NCI-H2196 (cell line): ENCODE measurements around the gene PNPLA2.

Experiments used
- DNase-seq: peaks from one replicate; lab custom pipeline; 2025; ENCODE audit not compliant: unreplicated experiment; lab: John Stamatoyannopoulos, UW

PNPLA2 gene

GRCh38 chr11:830295-831117 lies 11.8 kb downstream of the PNPLA2 start:
- DNase-seq, result no peak

GRCh38 chr11:831118-831864 lies 12.6 kb downstream of the PNPLA2 start:
- DNase-seq, result no peak

- DNase-seq, result no peak
Observed at GRCh38 chr11:831961-832528, 13.3 kb downstream of the PNPLA2 start.

GRCh38 chr11:832529-833113 lies 13.9 kb downstream of the PNPLA2 start, which contains the start of gene CD151:
CD151 (plus strand) TSS chr11:832952; CDS start chr11:836070, 3,118 bp downstream.
- peak; percentile 69 for DNase-seq

DNA sequence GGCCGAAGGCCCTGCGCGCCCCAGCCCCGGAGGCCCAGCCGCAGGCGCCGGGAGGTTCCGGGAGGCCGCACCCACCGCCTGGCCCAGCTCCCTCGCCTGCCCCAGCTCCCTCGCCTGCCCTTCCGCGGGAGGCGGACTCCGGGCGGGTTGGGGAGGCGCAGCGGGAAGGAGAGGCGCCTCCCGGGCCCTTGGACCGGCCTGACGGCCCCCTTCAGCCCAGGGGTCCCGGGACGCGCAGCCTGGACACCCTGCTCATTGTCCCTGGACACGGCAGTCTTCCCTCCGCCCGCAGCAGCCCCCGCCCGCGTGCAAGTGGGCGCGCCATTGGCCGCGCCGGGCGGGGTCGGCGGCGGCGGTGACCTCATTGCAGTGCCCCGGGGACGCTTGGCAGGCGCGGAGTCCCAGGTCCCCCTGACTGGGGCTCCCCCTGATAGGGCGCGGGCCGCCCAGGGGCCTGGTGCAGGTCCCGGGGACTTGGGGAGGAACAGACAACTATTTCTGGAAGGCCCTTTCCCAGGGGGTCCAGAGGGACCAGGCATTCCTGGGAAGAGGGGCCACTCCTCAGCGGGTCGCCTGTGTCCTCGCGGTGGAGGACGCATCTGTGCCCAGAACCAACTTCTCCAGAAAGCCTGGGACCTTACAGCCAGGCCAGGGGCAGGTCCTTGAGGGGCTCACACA lies 14.5 kb downstream of the PNPLA2 start:
- DNase-seq, result peak; percentile 64

- DNase-seq, result no peak
Observed at GRCh38 chr11:833849-834311, 15.2 kb downstream of the PNPLA2 start.

DNA sequence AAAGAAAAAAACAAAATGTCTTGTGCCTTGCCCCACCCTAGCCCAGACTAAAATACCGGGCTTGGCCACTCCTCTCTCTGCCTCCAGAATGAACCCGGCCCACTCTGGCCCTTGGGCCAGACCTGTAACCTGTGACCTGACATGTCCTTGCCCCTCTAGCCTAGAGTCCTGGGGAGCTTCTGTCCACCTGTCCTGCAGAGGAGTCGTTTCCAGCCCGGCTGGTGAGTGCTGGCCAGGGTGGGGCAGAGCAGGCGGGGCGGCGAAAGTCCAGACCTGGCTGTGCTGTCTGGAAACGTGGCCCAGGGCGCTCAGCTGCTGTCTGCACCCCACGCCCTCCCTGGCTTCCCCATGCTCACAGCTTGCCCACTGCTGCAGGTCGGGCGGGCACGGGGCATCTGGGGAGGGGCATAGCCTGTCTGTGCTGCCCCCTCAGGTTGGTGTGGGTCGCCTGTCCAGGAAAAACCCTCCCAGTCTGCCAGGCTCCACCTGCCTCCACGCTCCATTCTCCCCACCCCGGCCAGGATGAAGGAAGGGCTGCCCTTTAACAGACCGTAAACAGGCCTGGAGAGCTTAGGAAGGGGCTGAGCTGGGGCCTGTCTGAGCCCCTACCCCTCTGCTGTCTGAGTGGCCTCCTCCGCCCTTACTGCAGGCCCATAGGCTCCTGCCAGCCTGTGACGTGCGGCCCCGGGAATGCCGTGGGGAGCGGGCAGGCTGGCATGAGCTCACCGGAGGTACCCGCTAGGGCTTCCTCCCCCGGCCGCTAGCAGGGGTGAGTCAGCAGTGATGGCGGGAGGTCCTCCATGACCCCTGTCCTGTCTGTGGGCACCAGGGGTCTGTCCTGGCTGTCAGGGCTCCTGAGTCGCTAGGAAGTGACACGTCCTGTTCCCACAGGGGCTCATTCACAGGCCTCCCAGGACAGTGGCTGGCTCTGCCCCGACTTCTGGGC lies 15.9 kb downstream of the PNPLA2 start:
- DNase-seq, result no peak

GRCh38 chr11:836274-836673 lies 17.6 kb downstream of the PNPLA2 start:
- no peak for DNase-seq

DNA sequence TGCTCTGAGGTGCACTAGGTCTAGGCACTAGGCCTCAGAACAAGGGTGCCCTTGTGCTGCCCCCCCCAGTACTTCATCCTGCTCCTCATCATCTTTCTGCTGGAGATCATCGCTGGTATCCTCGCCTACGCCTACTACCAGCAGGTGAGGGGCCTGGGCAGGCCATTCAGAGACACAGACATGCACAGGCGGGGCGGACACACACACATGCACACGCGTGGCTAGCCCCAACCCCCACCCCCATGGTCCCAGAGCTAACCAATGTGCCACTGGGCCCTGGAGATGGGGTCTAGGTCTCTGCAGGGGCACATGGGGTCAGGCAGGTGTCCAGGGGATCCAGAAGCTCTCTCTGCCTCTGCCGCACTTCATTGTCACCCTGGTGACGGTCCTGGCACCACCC lies 18.0 kb downstream of the PNPLA2 start:
- DNase-seq, result no peak

DNA sequence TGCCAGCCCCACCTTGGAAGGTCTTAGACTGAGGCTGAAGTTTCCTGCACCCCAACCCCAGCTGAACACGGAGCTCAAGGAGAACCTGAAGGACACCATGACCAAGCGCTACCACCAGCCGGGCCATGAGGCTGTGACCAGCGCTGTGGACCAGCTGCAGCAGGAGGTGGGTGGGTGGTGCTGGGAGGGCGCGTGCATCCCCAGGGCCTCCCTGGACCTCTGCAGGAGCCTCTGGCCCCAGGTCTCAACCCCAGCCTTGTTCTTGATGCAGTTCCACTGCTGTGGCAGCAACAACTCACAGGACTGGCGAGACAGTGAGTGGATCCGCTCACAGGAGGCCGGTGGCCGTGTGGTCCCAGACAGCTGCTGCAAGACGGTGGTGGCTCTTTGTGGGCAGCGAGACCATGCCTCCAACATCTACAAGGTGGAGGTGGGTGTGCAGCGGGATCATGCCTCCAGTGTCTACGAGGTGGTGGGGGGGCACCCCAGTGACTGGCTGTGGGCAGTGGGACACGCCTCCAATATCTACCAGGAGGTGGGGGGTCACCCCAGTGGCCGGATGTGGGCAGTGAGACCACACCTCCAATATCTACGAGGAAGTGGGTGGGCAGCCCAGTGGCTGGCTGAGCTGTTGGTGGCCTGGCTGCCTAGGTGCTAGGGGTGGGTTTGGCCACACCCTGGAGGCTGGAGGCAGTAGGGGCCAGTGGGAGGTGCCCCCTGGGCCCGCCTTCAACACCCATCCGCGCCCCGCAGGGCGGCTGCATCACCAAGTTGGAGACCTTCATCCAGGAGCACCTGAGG lies 18.7 kb downstream of the PNPLA2 start:
- DNase-seq, result no peak

DNA sequence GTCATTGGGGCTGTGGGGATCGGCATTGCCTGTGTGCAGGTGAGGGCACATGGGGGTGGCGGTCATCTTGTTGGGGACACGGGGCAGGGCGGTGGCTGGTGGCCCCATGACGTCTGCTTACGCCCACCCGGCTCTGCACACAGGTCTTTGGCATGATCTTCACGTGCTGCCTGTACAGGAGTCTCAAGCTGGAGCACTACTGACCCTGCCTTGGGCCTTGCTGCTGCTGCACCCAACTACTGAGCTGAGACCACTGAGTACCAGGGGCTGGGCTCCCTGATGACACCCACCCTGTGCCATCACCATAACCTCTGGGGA lies 19.2 kb downstream of the PNPLA2 start:
- DNase-seq, result no peak

DNA sequence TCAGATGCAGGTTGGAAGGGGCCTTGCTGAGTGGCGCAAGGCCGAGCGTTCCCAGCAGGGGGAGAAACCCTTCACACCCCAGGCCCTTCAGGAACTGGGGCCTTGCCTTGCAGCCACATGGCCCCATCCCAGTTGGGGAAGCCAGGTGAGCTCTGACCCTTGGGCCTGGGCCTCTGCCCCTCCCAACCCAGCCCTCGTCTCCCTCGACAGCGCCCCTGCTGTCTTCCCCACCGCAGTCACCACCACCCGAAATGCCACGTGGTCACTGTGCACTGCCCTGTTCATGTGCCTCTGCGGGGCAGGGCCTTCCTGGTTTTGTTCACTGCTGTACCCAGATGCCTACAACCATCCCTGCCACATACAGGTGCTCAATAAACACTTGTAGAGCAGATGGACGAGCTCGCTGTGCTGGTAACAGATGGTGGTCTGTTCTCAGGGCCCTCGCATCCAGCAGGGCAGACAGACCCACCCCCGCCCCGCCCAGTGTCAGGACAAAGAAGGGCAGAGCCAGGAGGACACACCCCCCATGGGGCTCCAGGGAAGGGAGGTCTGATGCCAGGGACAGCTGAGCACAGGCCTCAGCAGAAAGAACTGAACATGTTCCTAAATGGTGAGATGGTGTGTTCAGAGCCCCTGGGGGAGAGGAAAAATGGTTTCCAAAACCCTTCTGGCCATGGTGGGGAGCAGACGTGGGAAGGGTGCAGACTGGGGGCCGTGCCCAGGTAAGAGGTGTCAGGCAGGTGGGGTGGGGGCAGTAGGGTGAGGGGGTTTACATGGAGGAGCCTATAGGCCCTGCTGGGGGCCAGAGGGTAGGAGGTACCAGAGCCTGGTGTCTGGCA lies 19.9 kb downstream of the PNPLA2 start:
- no peak for DNase-seq

DNA sequence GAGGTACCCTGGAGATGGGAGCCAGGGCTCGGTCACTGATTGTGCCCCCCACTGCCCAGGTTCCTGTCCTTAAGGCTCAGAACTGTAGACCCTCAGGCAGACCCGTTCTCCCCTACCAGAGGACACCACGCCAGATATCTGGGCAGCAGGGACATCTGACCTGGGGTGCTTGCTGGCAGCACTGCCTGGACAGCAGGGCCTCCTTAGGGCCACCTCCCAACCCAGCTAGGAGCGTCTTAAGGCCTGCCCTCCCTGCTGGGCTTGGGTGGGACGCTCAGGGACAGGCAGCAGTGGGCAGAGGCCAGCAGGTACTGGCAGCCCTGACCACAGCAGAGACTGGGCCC lies 20.5 kb downstream of the PNPLA2 start:
- no peak for DNase-seq

DNA sequence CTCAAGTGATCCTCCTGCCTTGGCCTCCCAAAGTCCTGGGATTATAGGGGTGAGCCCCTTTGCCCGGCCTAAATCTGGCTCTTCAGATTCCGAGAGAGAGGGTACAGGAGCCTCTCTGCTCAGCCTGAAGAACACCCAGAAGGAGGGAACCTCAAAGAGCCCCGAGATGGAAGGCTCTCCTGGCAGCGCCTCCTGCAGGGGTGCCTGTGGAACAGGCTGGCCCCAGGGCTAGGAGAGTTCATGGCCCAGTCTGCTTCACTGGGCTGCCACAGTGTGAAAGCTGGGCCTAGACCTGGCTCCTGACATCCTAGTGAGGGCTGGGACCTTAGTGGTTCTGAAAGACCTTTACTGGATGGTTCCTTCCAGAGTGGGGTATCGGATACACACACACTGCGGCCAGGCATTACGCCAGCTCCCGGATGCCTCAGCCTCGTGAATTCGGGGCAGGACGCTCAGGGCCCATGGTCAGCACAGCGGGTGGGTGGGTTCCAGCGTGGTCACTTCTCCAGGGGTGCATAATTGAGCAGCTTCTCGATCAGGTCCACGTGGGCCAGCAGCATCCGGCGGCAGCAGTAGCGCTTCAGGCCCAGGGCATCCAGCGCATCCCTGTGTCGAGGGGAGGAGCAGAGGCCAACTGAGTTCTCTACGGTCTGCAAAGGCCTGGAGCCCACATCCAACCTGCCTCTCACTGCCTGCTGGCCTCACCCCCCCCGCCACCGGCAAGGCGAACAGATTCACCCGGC lies 21.3 kb downstream of the PNPLA2 start:
- DNase-seq, result no peak

DNA sequence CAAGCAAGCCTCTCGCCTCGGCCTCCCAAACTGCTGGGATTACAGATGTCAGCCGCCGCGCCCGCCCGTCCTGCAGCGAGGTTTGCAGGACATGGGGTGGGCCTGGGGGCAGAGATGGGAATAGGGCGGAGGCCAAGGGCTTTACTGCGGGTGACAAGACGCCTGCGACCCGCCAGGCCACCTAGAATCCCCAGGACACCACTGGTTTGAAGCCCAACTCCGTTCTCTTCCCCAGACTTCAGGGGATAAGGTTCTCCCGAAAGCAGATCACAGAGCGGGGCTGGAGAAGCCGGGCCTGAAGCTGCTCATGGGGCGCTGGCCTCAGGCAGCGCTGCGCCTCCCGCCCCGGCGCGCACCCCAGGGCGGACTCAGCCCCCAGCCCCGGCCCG lies 23.3 kb downstream of the PNPLA2 start:
- no peak for DNase-seq

GRCh38 chr11:842370-843002 lies 23.8 kb downstream of the PNPLA2 start, which contains the start of the genes POLR2L and TSPAN4:
POLR2L (minus strand) TSS chr11:842529; CDS start chr11:842508, 21 bp downstream.
TSPAN4 (plus strand) TSS chr11:842852; CDS start chr11:850305, 7,453 bp downstream.
- peak; percentile 87 for DNase-seq
